ENCODE data around the gene PNKP.

PNKP gene

DNA sequence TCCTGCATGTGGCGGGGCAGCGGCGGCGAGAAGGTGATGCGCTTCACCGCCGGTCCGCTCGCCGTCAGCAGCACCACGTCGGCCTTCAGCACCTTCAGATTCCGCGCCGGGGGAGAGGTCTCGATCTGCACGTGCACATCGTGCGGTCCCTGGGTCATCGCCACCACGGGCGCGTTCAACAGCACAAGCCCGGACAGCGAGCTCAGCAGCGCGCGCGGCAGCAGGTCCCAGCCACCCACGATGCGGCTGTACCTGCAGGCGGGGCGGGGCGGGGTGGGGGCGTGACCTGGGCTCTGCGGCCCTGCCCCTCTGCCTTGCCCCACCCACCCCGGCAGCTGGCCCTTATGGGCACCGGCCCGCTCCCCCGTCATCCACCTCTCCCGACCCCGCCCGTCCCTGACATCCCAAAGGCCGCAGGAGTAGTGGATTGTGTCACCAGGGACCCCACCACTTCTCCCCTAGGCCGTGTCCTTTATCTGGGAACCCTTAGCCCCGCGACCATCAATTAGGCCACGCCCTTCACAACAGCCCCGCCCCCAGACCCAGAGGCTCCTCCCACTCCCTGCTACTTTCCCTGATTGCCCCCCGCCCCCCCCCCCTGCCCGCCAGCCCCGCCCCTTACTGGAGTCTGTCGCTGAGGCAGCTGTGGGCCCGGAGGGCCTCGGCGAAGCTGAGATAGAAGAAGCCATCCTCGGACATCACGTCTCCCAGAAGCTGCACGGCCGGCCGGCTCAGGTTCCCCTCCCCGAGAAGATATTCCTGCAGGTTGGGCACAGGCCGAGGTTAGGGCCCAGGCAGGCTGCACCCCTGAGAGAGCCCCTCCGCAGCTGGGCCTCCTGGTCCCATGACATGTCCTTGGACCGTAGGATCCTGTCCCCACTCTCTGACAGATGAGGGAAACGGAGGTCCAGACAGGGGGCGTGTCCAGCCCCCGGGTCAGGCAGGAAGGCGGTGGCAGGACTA, 23.3 kb upstream of the PNKP start:
- DNase-seq (ENCODE audit: low spot score) = peak; percentile 36

DNA sequence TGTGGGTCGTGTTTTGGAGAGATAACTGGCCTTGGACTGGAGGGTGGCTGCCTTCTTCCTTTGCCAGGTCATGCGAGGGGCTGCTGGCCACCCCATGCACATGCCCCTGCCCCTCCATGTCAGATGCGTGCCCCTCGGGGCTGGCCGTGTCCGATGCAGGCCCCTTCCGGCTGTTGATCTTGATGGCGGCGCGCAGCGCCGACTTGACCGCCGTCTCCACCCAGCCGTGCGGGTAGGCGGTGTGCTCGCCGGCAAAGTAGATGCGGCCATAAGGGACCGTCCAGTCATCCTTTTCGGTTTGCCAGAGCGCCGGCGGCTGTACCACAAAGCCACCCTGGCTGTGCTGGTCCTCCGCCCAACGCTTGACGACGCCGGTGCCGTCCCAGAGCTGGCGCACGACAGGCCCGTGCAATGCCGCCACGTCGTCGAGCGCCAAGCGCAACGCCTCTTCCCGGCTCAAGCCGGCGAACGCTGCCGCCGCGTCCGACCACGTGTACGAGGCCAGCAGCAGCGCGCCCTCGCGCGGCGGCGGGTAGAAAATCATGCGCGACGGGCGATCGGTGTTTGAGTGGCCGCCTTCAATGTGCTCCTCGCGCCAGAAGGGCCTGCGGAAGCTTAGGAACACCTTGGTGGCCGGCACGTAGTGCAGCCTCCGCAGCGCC, 22.4 kb upstream of the PNKP start:
- peak; percentile 68 for DNase-seq (ENCODE audit: low spot score)

- DNase-seq (ENCODE audit: low spot score) = no peak
These were observed 21.8 kb upstream of the PNKP start for GRCh38 chr19:49889038-49889686.

DNA sequence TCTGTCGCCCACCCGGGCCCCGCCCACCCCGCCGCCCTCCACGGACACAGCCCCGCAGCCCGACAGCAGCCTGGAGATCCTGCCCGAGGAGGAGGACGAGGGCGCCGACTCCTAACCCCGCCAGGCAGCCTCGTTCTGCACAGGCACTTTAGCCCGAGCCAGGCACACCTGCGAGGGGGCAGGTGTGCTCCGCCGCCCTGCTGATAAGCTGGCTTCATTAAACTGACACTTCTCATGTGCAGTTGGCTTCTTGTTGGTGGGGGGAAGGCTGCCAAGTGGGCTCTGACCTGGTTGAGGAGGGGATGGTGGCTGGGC, 21.1 kb upstream of the PNKP start:
- DNase-seq (ENCODE audit: low spot score) = no peak

DNA sequence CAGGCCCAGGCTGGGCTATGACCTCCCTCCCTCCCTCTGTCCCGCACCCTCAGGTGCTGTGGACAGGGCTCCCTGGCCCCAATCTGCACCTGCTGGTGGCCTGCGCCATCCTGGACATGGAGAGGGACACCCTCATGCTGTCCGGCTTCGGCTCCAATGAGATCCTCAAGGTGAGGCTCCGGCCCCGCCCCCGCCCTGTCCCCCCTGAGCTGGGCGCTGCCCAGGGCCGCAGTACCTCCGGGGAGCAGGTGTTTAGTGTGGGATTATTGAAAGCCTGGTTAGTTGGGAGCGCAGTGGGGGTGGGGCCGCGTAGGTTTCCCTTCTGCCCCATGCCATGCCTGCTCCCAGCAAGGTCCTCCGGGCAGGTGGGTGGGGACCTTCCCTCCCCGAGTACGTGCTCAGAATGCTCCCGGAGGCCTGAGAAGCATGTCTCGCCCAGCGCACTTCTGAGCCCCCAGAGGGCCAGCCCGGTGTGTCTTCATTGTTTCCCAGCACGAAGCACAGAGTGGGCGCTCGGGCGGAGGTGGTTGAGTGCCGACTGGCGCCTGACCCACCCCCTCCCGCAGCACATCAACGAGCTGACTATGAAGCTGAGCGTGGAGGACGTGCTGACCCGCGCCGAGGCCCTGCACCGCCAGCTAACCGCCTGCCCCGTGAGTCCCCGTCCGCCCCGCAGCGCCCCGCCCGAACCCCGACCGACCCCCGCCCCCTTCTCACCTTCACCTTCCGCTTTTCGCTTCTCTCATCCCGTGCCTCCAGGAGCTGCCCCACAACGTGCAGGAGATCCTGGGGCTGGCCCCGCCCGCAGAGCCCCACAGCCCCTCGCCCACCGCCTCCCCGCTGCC, 20.5 kb upstream of the PNKP start:
- DNase-seq (ENCODE audit: low spot score) = no peak

DNA sequence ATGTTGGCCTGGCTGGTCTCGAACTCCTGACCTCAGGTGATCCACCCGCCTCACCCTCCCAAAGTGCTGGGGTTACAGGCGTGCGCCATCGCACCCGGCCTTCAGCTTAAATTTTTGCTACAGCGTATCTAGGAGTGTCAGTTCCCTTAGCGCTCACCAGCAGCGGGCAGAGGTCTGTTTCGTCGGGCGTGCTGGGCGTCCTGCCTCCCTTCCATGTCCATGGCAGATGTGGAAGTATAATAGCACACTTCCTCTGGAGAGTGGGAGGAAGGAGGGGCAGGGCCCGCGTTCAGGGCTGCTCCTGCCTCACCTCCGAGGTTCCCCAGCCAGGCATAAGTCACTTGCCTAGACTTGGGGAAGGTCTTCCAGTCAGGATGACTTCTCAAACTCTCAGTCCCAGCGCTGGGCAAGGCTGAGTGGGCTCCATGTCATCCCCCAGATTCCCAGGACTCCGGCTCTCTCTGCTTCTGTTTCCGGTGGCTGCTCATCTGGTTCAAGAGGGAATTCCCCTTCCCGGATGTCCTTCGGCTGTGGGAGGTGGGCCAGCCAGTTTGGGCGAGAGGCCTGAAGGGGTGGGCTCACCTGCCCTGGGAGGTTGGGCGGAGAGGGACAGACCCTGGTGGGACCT, 19.8 kb upstream of the PNKP start:
- DNase-seq (ENCODE audit: low spot score) = peak; percentile 36

GRCh38 chr19:49884760-49885159, 17.4 kb upstream of the PNKP start:
- peak; percentile 33 for DNase-seq (ENCODE audit: low spot score)

- DNase-seq (ENCODE audit: low spot score) = no peak
These were observed 16.7 kb upstream of the PNKP start for GRCh38 chr19:49884109-49884508.

DNA sequence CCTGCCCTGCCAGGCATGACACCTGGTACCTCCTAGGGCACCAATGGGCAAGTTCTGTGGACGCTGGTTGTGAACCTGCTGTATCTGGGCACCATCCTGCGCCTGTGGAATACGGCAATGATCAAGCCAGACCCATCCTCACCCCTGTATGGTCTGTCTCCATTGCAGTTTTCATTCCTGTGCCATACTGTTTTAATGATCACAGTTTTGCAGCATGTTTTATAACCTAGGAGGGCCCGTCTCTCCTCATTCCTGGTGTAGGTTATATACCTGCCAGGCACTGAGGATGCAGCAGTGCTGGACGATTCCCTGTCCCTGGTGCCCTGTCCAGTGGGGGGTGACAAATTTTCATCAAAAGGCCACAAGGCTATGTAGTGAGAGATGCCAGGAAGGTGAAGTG, 15.7 kb upstream of the PNKP start:
- no peak for DNase-seq (ENCODE audit: low spot score)

GRCh38 chr19:49882643-49883042, 15.3 kb upstream of the PNKP start:
- DNase-seq (ENCODE audit: low spot score) = no peak

GRCh38 chr19:49881672-49882394, 14.5 kb upstream of the PNKP start:
- no peak for DNase-seq (ENCODE audit: low spot score)

DNA sequence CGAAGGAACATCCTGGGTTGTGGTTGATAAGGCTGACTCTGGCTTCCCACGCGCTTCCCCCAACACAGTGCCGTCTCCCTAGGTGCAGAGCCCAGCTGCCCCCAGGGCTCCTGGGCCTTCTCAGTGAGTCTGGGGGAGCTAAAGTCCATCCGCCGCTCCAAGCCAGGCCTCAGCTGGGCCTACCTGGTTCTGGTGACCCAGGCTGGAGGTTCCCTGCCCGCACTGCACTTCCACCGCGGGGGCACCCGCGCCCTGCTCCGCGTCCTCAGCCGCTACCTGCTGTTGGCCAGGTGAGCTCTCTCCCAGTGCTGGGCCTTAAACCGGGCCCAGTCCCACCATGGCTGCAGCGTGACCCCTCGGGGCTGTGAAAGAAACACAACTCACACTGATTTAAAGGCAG, 13.8 kb upstream of the PNKP start:
- no peak for DNase-seq (ENCODE audit: low spot score)

- DNase-seq (ENCODE audit: low spot score) = no peak
These were observed 12.9 kb upstream of the PNKP start for GRCh38 chr19:49880162-49880869.

GRCh38 chr19:49879243-49879963, 12.0 kb upstream of the PNKP start:
- no peak for DNase-seq (ENCODE audit: low spot score)

DNA sequence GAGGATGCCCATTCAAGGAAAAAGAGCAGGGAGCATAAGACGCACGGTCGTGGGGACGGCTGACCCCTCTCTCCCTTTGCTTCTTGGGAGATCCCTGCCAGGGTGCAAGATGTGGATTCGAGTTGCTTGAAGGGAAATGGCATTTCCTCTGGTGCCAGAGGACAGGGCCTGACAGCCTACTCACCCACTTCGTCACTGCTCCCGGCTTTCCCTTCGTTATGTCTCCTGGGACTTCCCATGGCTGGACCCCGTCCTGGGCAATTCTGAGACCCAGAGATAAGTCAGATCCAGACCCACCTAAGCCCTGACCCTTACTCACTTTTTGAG, 11.3 kb upstream of the PNKP start:
- no peak for DNase-seq (ENCODE audit: low spot score)

- DNase-seq (ENCODE audit: low spot score) = peak; percentile 96
These were observed 10.7 kb upstream of the PNKP start for GRCh38 chr19:49877879-49878743.

DNA sequence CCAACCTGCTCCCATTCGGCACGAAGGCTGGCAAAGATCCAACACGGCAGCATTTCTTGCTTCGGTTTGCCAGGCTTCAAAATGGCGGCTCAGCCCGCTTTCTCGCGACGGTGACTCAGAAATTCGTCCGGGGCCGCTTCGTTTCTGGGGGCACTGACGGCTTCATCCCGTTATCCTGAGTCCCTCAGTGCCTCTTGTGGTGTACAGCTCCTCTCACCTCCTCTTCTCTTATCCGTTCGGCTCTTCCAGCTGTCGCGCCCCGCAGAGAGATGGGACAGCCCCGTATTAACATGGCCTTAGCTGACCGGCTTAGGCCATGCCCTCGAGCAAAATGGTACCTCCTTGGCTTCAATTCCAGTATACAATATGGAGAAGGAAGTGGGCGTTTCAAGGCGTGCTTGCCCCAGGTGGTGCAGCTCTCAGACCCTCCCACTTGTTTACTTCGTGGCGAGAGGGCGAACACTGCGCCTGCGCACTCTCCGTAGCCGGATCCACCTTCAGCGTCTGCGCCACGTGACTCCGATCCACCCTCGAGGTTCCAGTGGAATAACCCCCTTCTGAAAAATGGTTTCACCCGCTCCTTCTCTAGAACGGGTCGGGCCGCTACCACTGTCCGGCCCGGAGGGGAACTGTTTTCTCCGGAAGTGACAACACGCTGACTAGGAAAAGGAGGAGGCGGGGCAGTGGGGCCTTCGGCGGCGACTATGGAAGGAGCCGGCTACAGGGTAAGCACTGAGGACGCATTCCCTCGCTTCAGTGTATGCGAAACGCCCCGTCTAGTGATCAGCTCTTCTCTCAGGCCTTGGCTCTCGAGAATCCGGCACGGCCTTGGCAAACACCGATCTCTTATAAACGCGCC, 9.9 kb upstream of the PNKP start, which contains the start of the genes AKT1S1 and TBC1D17:
Gene AKT1S1 (minus strand): TSS at position 336 of the 859 bp plus-strand sequence. CDS start 4,060 bp downstream, outside the sequence.
Gene TBC1D17 (plus strand): TSS at position 683 of the 859 bp plus-strand sequence. CDS start 22 bp downstream, at position 705.
- peak; percentile 100 for DNase-seq (ENCODE audit: low spot score)
